Cortex of kidney (tissue), 1 donor: ENCODE data around the gene RSL24D1.
"Not testable (repeated sequence)": the region's sequence is repeated elsewhere in the genome, so short reads cannot be mapped to it uniquely, and the experiment has no call there.

Experiments used
- DNase-seq: peaks from one replicate; lab custom pipeline; 2025; lab: John Stamatoyannopoulos, UW

The RSL24D1 gene

GRCh38 chr15:55204464-55204863, 7.7 kb upstream of the RSL24D1 start:
- no peak for DNase-seq

GRCh38 chr15:55202206-55202605, 5.5 kb upstream of the RSL24D1 start:
- no peak for DNase-seq

GRCh38 chr15:55198706-55199105, 2.0 kb upstream of the RSL24D1 start:
- no peak for DNase-seq

- no peak for DNase-seq
Measured at GRCh38 chr15:55197719-55198118, 978 bp upstream of the RSL24D1 start.

- no peak for DNase-seq
Measured at GRCh38 chr15:55197362-55197705, 593 bp upstream of the RSL24D1 start.

GRCh38 chr15:55195996-55196395, 745 bp downstream of the RSL24D1 start:
- no peak for DNase-seq

GRCh38 chr15:55194256-55194655, 2.5 kb downstream of the RSL24D1 start:
- DNase-seq = no peak

- DNase-seq = no peak
Measured at GRCh38 chr15:55186331-55186730, 10.4 kb downstream of the RSL24D1 start.

- no peak for DNase-seq
Measured at GRCh38 chr15:55183679-55184078, 13.1 kb downstream of the RSL24D1 start.

- no peak for DNase-seq
Measured at GRCh38 chr15:55179141-55179540, 17.6 kb downstream of the RSL24D1 start.

GRCh38 chr15:55170361-55170760, 26.4 kb downstream of the RSL24D1 start:
- no peak for DNase-seq

- DNase-seq = no peak
Measured at GRCh38 chr15:55168350-55168974, 28.3 kb downstream of the RSL24D1 start.

GRCh38 chr15:55164284-55164683, 32.5 kb downstream of the RSL24D1 start:
- no peak for DNase-seq

GRCh38 chr15:55151631-55152030, 45.1 kb downstream of the RSL24D1 start:
- no peak for DNase-seq

- not testable (repeated sequence) for DNase-seq
Measured at GRCh38 chr15:55143132-55143531, 53.6 kb downstream of the RSL24D1 start.

- DNase-seq = no peak
Measured at GRCh38 chr15:55133972-55134371, 62.8 kb downstream of the RSL24D1 start.

- DNase-seq = no peak
Measured at GRCh38 chr15:55132672-55133071, 64.1 kb downstream of the RSL24D1 start.
